ENCODE data around the gene AMHR2.
"Not testable (repeated sequence)": the region's sequence is repeated elsewhere in the genome, so short reads cannot be mapped to it uniquely, and the experiment has no call there.

Gene AMHR2

GRCh38 chr12:53388932-53389331, 34.7 kb upstream of the AMHR2 start:
- peak overlapping the region in 1 of 2 experiments; percentile 7 for H3K27ac ChIP-seq (ENCODE audit: insufficient read depth in 1 of 2, low read depth in 1 of 2, low read length in 2 of 2, poor library complexity in 1 of 2, severe bottlenecking in 2 of 2)
- peaks cover 7 to 38% (median 24%) of the 10 kb centered on the region in 4 experiments for H3K4me1 ChIP-seq (ENCODE audit: control extremely low read depth in 1 of 4, control insufficient read depth in 4 of 4, insufficient read depth in 4 of 4, low read length in 3 of 4)
- POLR2A ChIA-PET: interaction anchor here (1.2 kb wide), 1 partner anchor 17 kb away, joined by 3 read pairs; no protein-coding TSS in a partner anchor
- no peak for DNase-seq
- 100% methylated on average over 1 of the region's 4 CpGs for WGBS (ENCODE audit: insufficient coverage)
- peaks cover 8 to 25% (median 18%) of the 10 kb centered on the region in 4 experiments for H3K36me3 ChIP-seq (ENCODE audit: control insufficient read depth in 4 of 4, insufficient read depth in 4 of 4, low read length in 3 of 4)
- CTCF ChIA-PET: interaction anchor here (0.7 to 8.7 kb wide), 6 partner anchors 8 to 59 kb away, joined by 3 to 102 read pairs (median 5); no protein-coding TSS in a partner anchor
- no peaks in the 10 kb centered on the region for H3K9me3 ChIP-seq (ENCODE audit: control extremely low read depth in 1 of 5, control insufficient read depth in 4 of 5, insufficient read depth in 2 of 5, low read depth in 1 of 5, low read length in 4 of 5)
- H3K4me3 ChIP-seq (ENCODE audit: control insufficient read depth in 1 of 7, extremely low read depth in 1 of 7, insufficient read depth in 4 of 7, low read depth in 2 of 7, low read length in 6 of 7): no peak overlapping the region
- no peaks in the 10 kb centered on the region for H3K27me3 ChIP-seq (replicated peaks in 2 of 5; ENCODE audit: control insufficient read depth in 4 of 5, insufficient read depth in 5 of 5, low read length in 4 of 5)

- peaks cover 8 to 21% (median 16%) of the 10 kb centered on the region in 4 experiments for H3K36me3 ChIP-seq (ENCODE audit: control insufficient read depth in 4 of 4, insufficient read depth in 4 of 4, low read length in 3 of 4)
- ChIA-PET POLR2A (interaction anchor here (1.2 kb wide), 1 partner anchor 18 kb away, joined by 3 read pairs; no protein-coding TSS in a partner anchor), CTCF (interaction anchor here (1.1 to 4.1 kb wide), 4 partner anchors 7 to 36 kb away, joined by 3 to 17 read pairs (median 6); no protein-coding TSS in a partner anchor)
- DNase-seq: no peak
- H3K4me1 ChIP-seq (ENCODE audit: control extremely low read depth in 1 of 4, control insufficient read depth in 4 of 4, insufficient read depth in 4 of 4, low read length in 3 of 4): peaks cover 7 to 32% (median 23%) of the 10 kb centered on the region in 4 experiments
- WGBS (ENCODE audit: insufficient coverage): 90% methylated on average over 2 of the region's 3 CpGs
- no peaks in the 10 kb centered on the region for H3K9me3 ChIP-seq (ENCODE audit: control extremely low read depth in 1 of 5, control insufficient read depth in 4 of 5, insufficient read depth in 2 of 5, low read depth in 1 of 5, low read length in 4 of 5)
- no peak overlapping the region for H3K27ac ChIP-seq (ENCODE audit: insufficient read depth in 1 of 2, low read depth in 1 of 2, low read length in 2 of 2, poor library complexity in 1 of 2, severe bottlenecking in 2 of 2)
- no peak overlapping the region for H3K4me3 ChIP-seq (ENCODE audit: control insufficient read depth in 1 of 7, extremely low read depth in 1 of 7, insufficient read depth in 4 of 7, low read depth in 2 of 7, low read length in 6 of 7)
- H3K27me3 ChIP-seq (replicated peaks in 2 of 5; ENCODE audit: control insufficient read depth in 4 of 5, insufficient read depth in 5 of 5, low read length in 4 of 5): no peaks in the 10 kb centered on the region
Measured at GRCh38 chr12:53389702-53390101, 34.0 kb upstream of the AMHR2 start.

- no peaks in the 10 kb centered on the region for H3K27me3 ChIP-seq (replicated peaks in 2 of 5; ENCODE audit: control insufficient read depth in 4 of 5, insufficient read depth in 5 of 5, low read length in 4 of 5)
- ChIA-PET POLR2A (no interaction called here), CTCF (interaction anchor here (1.0 to 2.3 kb wide), 3 partner anchors 9 to 38 kb away, joined by 4 to 9 read pairs (median 8); no protein-coding TSS in a partner anchor)
- H3K27ac ChIP-seq (ENCODE audit: insufficient read depth in 1 of 2, low read depth in 1 of 2, low read length in 2 of 2, poor library complexity in 1 of 2, severe bottlenecking in 2 of 2): no peak overlapping the region
- H3K9me3 ChIP-seq (ENCODE audit: control extremely low read depth in 1 of 5, control insufficient read depth in 4 of 5, insufficient read depth in 2 of 5, low read depth in 1 of 5, low read length in 4 of 5): no peaks in the 10 kb centered on the region
- peaks cover 11 to 17% (median 14%) of the 10 kb centered on the region in 4 experiments for H3K36me3 ChIP-seq (ENCODE audit: control insufficient read depth in 4 of 4, insufficient read depth in 4 of 4, low read length in 3 of 4)
- 91% methylated on average over 4 of the region's 5 CpGs for whole genome bisulfite sequencing (ENCODE audit: insufficient coverage)
- H3K4me1 ChIP-seq (ENCODE audit: control extremely low read depth in 1 of 4, control insufficient read depth in 4 of 4, insufficient read depth in 4 of 4, low read length in 3 of 4): peaks cover 7 to 24% (median 16%) of the 10 kb centered on the region in 4 experiments
- no peak for DNase-seq
- H3K4me3 ChIP-seq (ENCODE audit: control insufficient read depth in 1 of 7, extremely low read depth in 1 of 7, insufficient read depth in 4 of 7, low read depth in 2 of 7, low read length in 6 of 7): no peak overlapping the region
Measured at GRCh38 chr12:53391724-53392123, 31.9 kb upstream of the AMHR2 start.

- POLR2A ChIA-PET: no interaction called here
- no peak overlapping the region for H3K4me3 ChIP-seq (ENCODE audit: control insufficient read depth in 1 of 7, extremely low read depth in 1 of 7, insufficient read depth in 4 of 7, low read depth in 2 of 7, low read length in 6 of 7)
- 96% methylated on average over 6 of the region's 7 CpGs for WGBS (ENCODE audit: insufficient coverage)
- H3K27ac ChIP-seq (ENCODE audit: insufficient read depth in 1 of 2, low read depth in 1 of 2, low read length in 2 of 2, poor library complexity in 1 of 2, severe bottlenecking in 2 of 2): no peak overlapping the region
- no peaks in the 10 kb centered on the region for H3K27me3 ChIP-seq (replicated peaks in 2 of 5; ENCODE audit: control insufficient read depth in 4 of 5, insufficient read depth in 5 of 5, low read length in 4 of 5)
- no peak for DNase-seq
- CTCF ChIA-PET: interaction anchor here (2.3 kb wide), 1 partner anchor 11 kb away, joined by 9 read pairs; no protein-coding TSS in a partner anchor
- no peaks in the 10 kb centered on the region for H3K9me3 ChIP-seq (ENCODE audit: control extremely low read depth in 1 of 5, control insufficient read depth in 4 of 5, insufficient read depth in 2 of 5, low read depth in 1 of 5, low read length in 4 of 5)
- no peaks in the 10 kb centered on the region for H3K4me1 ChIP-seq (ENCODE audit: control extremely low read depth in 1 of 4, control insufficient read depth in 4 of 4, insufficient read depth in 4 of 4, low read length in 3 of 4)
- peaks cover 3 to 26% (median 8%) of the 10 kb centered on the region in 4 experiments for H3K36me3 ChIP-seq (ENCODE audit: control insufficient read depth in 4 of 4, insufficient read depth in 4 of 4, low read length in 3 of 4)
Measured at GRCh38 chr12:53399896-53400295, 23.8 kb upstream of the AMHR2 start.

GRCh38 chr12:53402351-53402750, 21.3 kb upstream of the AMHR2 start:
- H3K4me3 ChIP-seq (ENCODE audit: control insufficient read depth in 1 of 7, extremely low read depth in 1 of 7, insufficient read depth in 4 of 7, low read depth in 2 of 7, low read length in 6 of 7); H3K9me3 ChIP-seq (ENCODE audit: control extremely low read depth in 1 of 5, control insufficient read depth in 4 of 5, insufficient read depth in 2 of 5, low read depth in 1 of 5, low read length in 4 of 5); POLR2A ChIA-PET; H3K27ac ChIP-seq (ENCODE audit: insufficient read depth in 1 of 2, low read depth in 1 of 2, low read length in 2 of 2, poor library complexity in 1 of 2, severe bottlenecking in 2 of 2); H3K4me1 ChIP-seq (ENCODE audit: control extremely low read depth in 1 of 4, control insufficient read depth in 4 of 4, insufficient read depth in 4 of 4, low read length in 3 of 4); H3K27me3 ChIP-seq (replicated peaks in 2 of 5; ENCODE audit: control insufficient read depth in 4 of 5, insufficient read depth in 5 of 5, low read length in 4 of 5); DNase-seq: not testable (repeated sequence)
- CTCF ChIA-PET: interaction anchor here (0.6 to 2.3 kb wide), 5 partner anchors 8 to 79 kb away, joined by 3 to 9 read pairs (median 3); no protein-coding TSS in a partner anchor
- WGBS (ENCODE audit: insufficient coverage): 99% methylated on average over 14 of the region's 16 CpGs
- peaks cover 2 to 35% (median 8%) of the 10 kb centered on the region in 4 experiments for H3K36me3 ChIP-seq (ENCODE audit: control insufficient read depth in 4 of 4, insufficient read depth in 4 of 4, low read length in 3 of 4)

GRCh38 chr12:53402871-53403270, 20.8 kb upstream of the AMHR2 start:
- WGBS (ENCODE audit: insufficient coverage): 100% methylated on average over 3 of the region's 7 CpGs
- ChIA-PET CTCF (interaction anchor here (1.6 kb wide), 1 partner anchor 58 kb away, joined by 3 read pairs; no protein-coding TSS in a partner anchor), POLR2A (no interaction called here)
- H3K4me3 ChIP-seq (ENCODE audit: control insufficient read depth in 1 of 7, extremely low read depth in 1 of 7, insufficient read depth in 4 of 7, low read depth in 2 of 7, low read length in 6 of 7): no peak overlapping the region
- no peaks in the 10 kb centered on the region for H3K27me3 ChIP-seq (replicated peaks in 2 of 5; ENCODE audit: control insufficient read depth in 4 of 5, insufficient read depth in 5 of 5, low read length in 4 of 5)
- H3K4me1 ChIP-seq (ENCODE audit: control extremely low read depth in 1 of 4, control insufficient read depth in 4 of 4, insufficient read depth in 4 of 4, low read length in 3 of 4): no peaks in the 10 kb centered on the region
- peaks cover 2 to 35% (median 8%) of the 10 kb centered on the region in 4 experiments for H3K36me3 ChIP-seq (ENCODE audit: control insufficient read depth in 4 of 4, insufficient read depth in 4 of 4, low read length in 3 of 4)
- no peak for DNase-seq
- no peaks in the 10 kb centered on the region for H3K9me3 ChIP-seq (ENCODE audit: control extremely low read depth in 1 of 5, control insufficient read depth in 4 of 5, insufficient read depth in 2 of 5, low read depth in 1 of 5, low read length in 4 of 5)
- H3K27ac ChIP-seq (ENCODE audit: insufficient read depth in 1 of 2, low read depth in 1 of 2, low read length in 2 of 2, poor library complexity in 1 of 2, severe bottlenecking in 2 of 2): no peak overlapping the region

GRCh38 chr12:53410951-53411350, 12.7 kb upstream of the AMHR2 start:
- no peak for DNase-seq
- POLR2A ChIA-PET: no interaction called here
- CTCF ChIA-PET: interaction anchor here (0.8 to 3.2 kb wide), 7 partner anchors 10 to 198 kb away, joined by 3 to 20 read pairs (median 3); no protein-coding TSS in a partner anchor
- Histone ChIP-seq H3K27me3 (replicated peaks in 2 of 5; ENCODE audit: control insufficient read depth in 4 of 5, insufficient read depth in 5 of 5, low read length in 4 of 5) (no peaks in the 10 kb centered on the region), H3K36me3 (ENCODE audit: control insufficient read depth in 4 of 4, insufficient read depth in 4 of 4, low read length in 3 of 4) (peaks cover 28 to 50% (median 41%) of the 10 kb centered on the region in 4 experiments), H3K9me3 (ENCODE audit: control extremely low read depth in 1 of 5, control insufficient read depth in 4 of 5, insufficient read depth in 2 of 5, low read depth in 1 of 5, low read length in 4 of 5) (no peaks in the 10 kb centered on the region), H3K27ac (ENCODE audit: insufficient read depth in 1 of 2, low read depth in 1 of 2, low read length in 2 of 2, poor library complexity in 1 of 2, severe bottlenecking in 2 of 2) (no peak overlapping the region), H3K4me1 (ENCODE audit: control extremely low read depth in 1 of 4, control insufficient read depth in 4 of 4, insufficient read depth in 4 of 4, low read length in 3 of 4) (peaks cover 0 to 29% (median 18%) of the 10 kb centered on the region in 4 experiments), H3K4me3 (ENCODE audit: control insufficient read depth in 1 of 7, extremely low read depth in 1 of 7, insufficient read depth in 4 of 7, low read depth in 2 of 7, low read length in 6 of 7) (no peak overlapping the region)
- 97% methylated on average over 5 of the region's 5 CpGs for WGBS (ENCODE audit: insufficient coverage)
